Smooth muscle cell (in vitro differentiated cells): ENCODE results near the gene MAP3K1. TPM values are rescaled to one million over a fixed set of nuclear protein-coding genes. Genes with fewer than 3 reads are reported as not detected.

Experiments used
- DNase-seq: peaks from one replicate; lab custom pipeline; 2025; ENCODE audit not compliant: unreplicated experiment; lab: John Stamatoyannopoulos, UW
- H2AFZ ChIP-seq: fragments of 200-600 bp; sonication (generic); 2 replicates; pipeline ENCODE4 v1.6.0; 2016; ENCODE audit warnings: antibody characterized with exemption, low read depth, mild to moderate bottlenecking
- H3F3A ChIP-seq: fragments of 200-600 bp; sonication (generic); 2 replicates; pipeline ENCODE4 v1.6.0; 2017; ENCODE audit warnings: antibody characterized with exemption, low read depth
- H3K27ac ChIP-seq: fragments of 200-600 bp; sonication (generic); 2 replicates; pipeline ENCODE4 v1.5.1; 2016; ENCODE audit warnings: low read depth, mild to moderate bottlenecking
- H3K27me3 ChIP-seq: fragments of 200-600 bp; sonication (generic); 2 replicates; pipeline ENCODE4 v1.6.1; 2016; ENCODE audit warnings: low read depth, mild to moderate bottlenecking
- H3K36me3 ChIP-seq: fragments of 200-600 bp; sonication (generic); 2 replicates; pipeline ENCODE4 v1.5.1; 2016; ENCODE audit warnings: low read depth
- H3K4me1 ChIP-seq: fragments of 200-600 bp; sonication (generic); 2 replicates; pipeline ENCODE4 v1.5.1; 2016; ENCODE audit warnings: low read depth
- H3K4me2 ChIP-seq: fragments of 200-600 bp; sonication (generic); 2 replicates; pipeline ENCODE4 v1.6.0; 2016; ENCODE audit warnings: mild to moderate bottlenecking
- H3K4me3 ChIP-seq: fragments of 200-600 bp; sonication (generic); 2 replicates; pipeline ENCODE4 v1.5.1; 2016; ENCODE audit warnings: mild to moderate bottlenecking
- H3K79me2 ChIP-seq: fragments of 200-600 bp; sonication (generic); 2 replicates; pipeline ENCODE4 v1.6.0; 2016; ENCODE audit warnings: low read depth, mild to moderate bottlenecking
- H3K9ac ChIP-seq: fragments of 200-600 bp; sonication (generic); 2 replicates; pipeline ENCODE4 v1.6.0; 2016; ENCODE audit warnings: low read depth
- H3K9me3 ChIP-seq: fragments of 200-600 bp; sonication (generic); replicated peaks from 2 replicates; pipeline ENCODE4 v1.5.1; 2016; ENCODE audit warnings: low read depth
- H4K20me1 ChIP-seq: fragments of 200-600 bp; sonication (generic); 2 replicates; pipeline ENCODE4 v1.6.0; 2016; ENCODE audit warnings: low read depth
- CTCF ChIP-seq: fragments of 200-600 bp; sonication (generic); IDR thresholded peaks from 2 replicates; pipeline ENCODE4 v1.5.1; 2017; ENCODE audit warnings: borderline replicate concordance, mild to moderate bottlenecking, antibody characterized with exemption; ENCODE audit not compliant: insufficient read depth, poor library complexity, severe bottlenecking
- WGBS: methylation state at CpG from one replicate; pipeline ENCODE4 v1.1.7; 2016; ENCODE audit warnings: low lambda C conversion rate; 5-methylcytosine and 5-hydroxymethylcytosine counted together
- polyA plus RNA-seq: library from polyadenylated mRNA; unstranded; fragments of >200 nt; fragmentation: Nextera tagmentation; extraction: Ambion mirVana; gene quantifications from 2 replicates; pipeline ENCODE4 v1.2.1, GENCODE V29; 2016
- total RNA-seq: library from RNA; depleted of rRNA; stranded (reverse); fragments of >200 nt; gene quantifications from 2 replicates; pipeline ENCODE4 v1.2.3, GENCODE V29; 2014

Gene MAP3K1
- total and polyA plus RNA-seq, 2 experiments from 2014 or later, result 11.2 to 30.1 TPM

DNA sequence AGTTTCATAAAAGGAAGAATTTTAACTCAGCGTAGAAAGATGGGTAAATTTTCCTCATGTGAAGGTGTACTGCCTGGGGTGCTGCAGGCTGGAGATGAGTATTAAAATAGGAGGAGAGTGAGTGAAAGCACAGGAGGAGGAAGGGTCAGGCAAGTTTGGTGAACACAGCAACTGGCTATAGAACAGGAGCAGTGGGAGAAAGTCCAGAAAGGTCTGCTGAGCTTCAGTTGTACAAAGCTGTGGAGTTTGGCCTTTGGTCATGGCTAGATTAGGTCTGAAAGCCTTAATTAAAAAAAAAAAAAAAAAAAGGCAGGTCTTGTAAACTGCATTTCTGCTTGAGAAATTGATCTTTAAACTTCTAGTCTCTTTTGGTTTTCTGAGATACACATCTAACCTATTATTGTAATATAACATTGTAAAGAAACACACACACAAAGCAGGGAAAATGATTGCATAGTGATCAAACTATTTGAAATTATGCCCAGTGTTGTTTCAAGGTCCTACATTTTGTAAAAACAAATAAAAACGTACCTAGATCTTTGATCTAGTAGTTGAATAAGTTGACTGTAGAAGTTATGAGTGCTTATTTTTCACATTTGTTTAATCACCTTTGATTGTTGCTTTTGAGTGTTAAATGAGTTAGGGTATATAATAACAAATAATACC is 43.6 kb downstream of the MAP3K1 start:
- H3K9me3 ChIP-seq, result no peaks in the 10 kb centered on the region
- peaks cover 72% of the 10 kb centered on the region for H3K79me2 ChIP-seq
- no peak overlapping the region for H2AFZ ChIP-seq
- H3K9ac ChIP-seq, result no peak overlapping the region
- WGBS, result 97% methylated on average over 2 of the region's 2 CpGs
- peaks cover 52% of the 10 kb centered on the region for H4K20me1 ChIP-seq
- DNase-seq, result no peak
- H3K4me2 ChIP-seq, result no peak overlapping the region
- H3K4me3 ChIP-seq, result no peak overlapping the region
- no peak overlapping the region for H3K27ac ChIP-seq
- H3K4me1 ChIP-seq, result no peaks in the 10 kb centered on the region
- H3F3A ChIP-seq, result no peaks in the 10 kb centered on the region
- no peaks in the 10 kb centered on the region for H3K27me3 ChIP-seq
- H3K36me3 ChIP-seq, result peaks cover 21% of the 10 kb centered on the region
- no peak for TF ChIP-seq CTCF

DNA sequence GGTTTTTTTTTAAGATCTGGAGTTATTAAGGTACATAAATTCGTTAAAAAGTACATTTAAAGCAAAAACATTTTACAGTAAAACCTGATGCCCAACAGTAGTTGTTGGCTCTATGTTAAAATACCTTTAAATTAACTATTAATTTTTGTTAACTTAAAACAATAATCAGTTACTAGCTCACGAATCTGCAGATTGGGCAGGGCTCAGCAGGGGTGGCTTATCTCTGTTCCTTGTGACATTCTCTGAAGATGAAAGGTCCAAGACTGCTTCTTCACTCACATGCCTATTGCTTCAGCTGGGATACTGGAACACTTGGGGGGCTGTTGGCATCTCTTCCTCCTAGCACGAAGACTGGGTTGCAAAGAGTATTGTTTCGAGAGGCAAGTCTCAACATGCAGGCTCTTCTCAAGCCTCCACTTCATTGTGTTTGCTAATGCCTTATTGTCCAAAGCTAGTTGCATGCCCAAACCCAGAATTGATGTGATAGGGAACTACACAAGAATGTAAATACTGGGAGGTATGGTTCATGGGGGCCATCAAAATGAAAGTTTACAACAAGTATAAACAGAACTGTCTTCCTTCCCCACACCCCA is 46.6 kb downstream of the MAP3K1 start:
- DNase-seq, result no peak
- Histone ChIP-seq H3K36me3 (peaks cover 28% of the 10 kb centered on the region), H3K4me3 (no peak overlapping the region), H3K27ac (no peak overlapping the region), H2AFZ (no peak overlapping the region), H3K27me3 (no peaks in the 10 kb centered on the region), H3K79me2 (peaks cover 49% of the 10 kb centered on the region), H3K4me2 (no peak overlapping the region), H4K20me1 (peaks cover 21% of the 10 kb centered on the region), H3K9ac (no peak overlapping the region), H3K9me3 (no peaks in the 10 kb centered on the region), H3K4me1 (no peaks in the 10 kb centered on the region), H3F3A (no peaks in the 10 kb centered on the region)
- 91% methylated on average over 4 of the region's 4 CpGs for WGBS
- TF ChIP-seq CTCF, result no peak

- TF ChIP-seq CTCF, result no peak
- no peak overlapping the region for H3K9ac ChIP-seq
- no peaks in the 10 kb centered on the region for H3K9me3 ChIP-seq
- H3K79me2 ChIP-seq, result peaks cover 42% of the 10 kb centered on the region
- no peak overlapping the region for H2AFZ ChIP-seq
- no peak for DNase-seq
- H3K4me3 ChIP-seq, result no peak overlapping the region
- peaks cover 34% of the 10 kb centered on the region for H3K36me3 ChIP-seq
- H3K27me3 ChIP-seq, result no peaks in the 10 kb centered on the region
- H4K20me1 ChIP-seq, result peaks cover 12% of the 10 kb centered on the region
- WGBS, result 98% methylated on average over 3 of the region's 3 CpGs
- H3K4me1 ChIP-seq, result no peaks in the 10 kb centered on the region
- H3K4me2 ChIP-seq, result no peak overlapping the region
- no peaks in the 10 kb centered on the region for H3F3A ChIP-seq
- H3K27ac ChIP-seq, result no peak overlapping the region
Observed at GRCh38 chr5:56862909-56863308, 47.6 kb downstream of the MAP3K1 start.

DNA sequence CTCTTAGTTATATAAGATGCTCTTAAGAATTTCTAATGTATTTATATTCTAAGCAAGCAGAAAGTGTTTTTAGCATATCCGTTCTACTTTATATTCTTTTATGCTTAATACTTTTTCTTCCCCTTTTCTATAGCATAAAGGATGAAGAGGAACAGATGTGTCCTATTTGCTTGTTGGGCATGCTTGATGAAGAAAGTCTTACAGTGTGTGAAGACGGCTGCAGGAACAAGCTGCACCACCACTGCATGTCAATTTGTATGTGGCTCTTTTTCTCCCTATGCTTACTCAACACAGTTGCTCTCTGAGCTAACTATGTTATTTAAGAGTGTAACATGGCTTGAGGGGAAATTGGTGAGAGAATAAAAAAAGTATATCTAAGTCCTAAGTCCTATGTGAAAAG is 56.4 kb downstream of the MAP3K1 start:
- peaks cover 9% of the 10 kb centered on the region for H4K20me1 ChIP-seq
- 97% methylated on average over 2 of the region's 2 CpGs for WGBS
- DNase-seq, result no peak
- H3K9ac ChIP-seq, result no peak overlapping the region
- no peak overlapping the region for H3K27ac ChIP-seq
- no peaks in the 10 kb centered on the region for H3F3A ChIP-seq
- no peak overlapping the region for H3K4me2 ChIP-seq
- no peaks in the 10 kb centered on the region for H3K9me3 ChIP-seq
- H3K27me3 ChIP-seq, result no peaks in the 10 kb centered on the region
- H3K79me2 ChIP-seq, result peaks cover 22% of the 10 kb centered on the region
- TF ChIP-seq CTCF, result no peak
- H3K36me3 ChIP-seq, result peaks cover 54% of the 10 kb centered on the region
- no peak overlapping the region for H2AFZ ChIP-seq
- H3K4me1 ChIP-seq, result no peaks in the 10 kb centered on the region
- no peak overlapping the region for H3K4me3 ChIP-seq
